ENCODE results near the gene ITLN2. TPM values are rescaled to one million over a fixed set of nuclear protein-coding genes. Genes with fewer than 3 reads are reported as not detected.
"Not testable (repeated sequence)": the region's sequence is repeated elsewhere in the genome, so short reads cannot be mapped to it uniquely, and the experiment has no call there.

The ITLN2 gene
- total RNA-seq, 1 experiment from 2014 or later = 2.4 TPM

DNA sequence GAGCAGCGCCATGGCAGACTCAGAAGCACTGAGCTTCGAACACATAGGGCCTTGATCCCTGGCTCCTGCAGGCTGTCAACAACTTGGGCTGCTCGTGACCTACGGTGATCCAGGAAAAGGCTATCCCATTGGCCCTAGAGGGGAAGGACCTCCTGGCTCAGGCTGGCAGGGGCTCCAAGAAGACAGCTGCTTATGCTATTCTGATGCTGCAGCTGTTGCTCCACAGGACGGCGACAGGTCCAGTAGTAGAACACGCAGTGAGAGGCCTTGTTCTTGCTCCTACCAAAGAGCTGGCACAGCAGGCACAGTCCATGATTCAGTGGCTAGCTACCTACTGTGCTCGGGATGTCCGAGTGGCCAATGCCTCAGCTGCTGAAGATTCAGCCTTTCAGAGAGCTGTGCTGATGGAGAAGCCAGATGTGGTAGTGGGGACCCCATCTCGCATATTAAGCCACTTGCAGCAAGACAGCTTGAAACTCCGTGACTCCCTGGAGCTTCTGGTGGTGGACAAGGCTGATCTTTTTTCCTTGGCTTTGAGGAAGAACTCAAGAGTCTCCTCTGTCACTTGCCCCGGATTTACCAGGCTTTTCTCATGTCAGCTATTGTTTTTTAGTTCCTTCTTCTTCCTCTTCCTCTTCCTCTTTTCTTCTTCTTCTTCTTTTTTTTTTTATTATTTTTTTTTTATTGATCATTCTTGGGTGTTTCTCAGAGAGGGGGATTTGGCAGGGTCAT, 18.9 kb downstream of the ITLN2 start:
- Histone ChIP-seq H3K23me2 (ENCODE audit: insufficient read length, low read depth, low read length, poor library complexity, severe bottlenecking) (no peaks in the 10 kb centered on the region), H3K23ac (ENCODE audit: insufficient read length, low read depth, low read length) (no peak overlapping the region), H2BK5ac (ENCODE audit: insufficient read length, low read length) (no peak overlapping the region), H3K4ac (ENCODE audit: low read depth, low read length) (no peak overlapping the region), H2BK20ac (ENCODE audit: low read depth, low read length, poor library complexity, severe bottlenecking) (no peak overlapping the region), H3K56ac (ENCODE audit: insufficient read length, low read depth, low read length) (no peak overlapping the region), H3K79me1 (ENCODE audit: insufficient read depth, low read depth, low read length, poor library complexity, severe bottlenecking) (no peaks in the 10 kb centered on the region), H4K5ac (ENCODE audit: insufficient read length, low read depth, low read length) (no peak overlapping the region), H3K27ac (ENCODE audit: insufficient read length, low read depth, low read length) (no peak overlapping the region), H2AK5ac (ENCODE audit: insufficient read length, low read length) (no peak overlapping the region), H3K18ac (ENCODE audit: insufficient read length, low read depth, low read length) (no peak overlapping the region), H2BK120ac (ENCODE audit: low read depth, low read length, poor library complexity, severe bottlenecking) (no peak overlapping the region), H3K14ac (ENCODE audit: insufficient read depth, low read length) (no peak overlapping the region), H3K27me3 (ENCODE audit: insufficient read depth, low read length) (no peaks in the 10 kb centered on the region), H3K9ac (ENCODE audit: extremely low read depth, insufficient read length, low read length) (no peak overlapping the region), H2AFZ (ENCODE audit: low read length) (no peak overlapping the region), H2BK12ac (ENCODE audit: insufficient read length, low read depth, low read length) (no peak overlapping the region), H4K20me1 (ENCODE audit: control insufficient read depth, insufficient read depth, insufficient read length) (no peaks in the 10 kb centered on the region), H4K91ac (ENCODE audit: insufficient read length, low read depth, low read length) (no peak overlapping the region), H3K9me3 (ENCODE audit: control insufficient read depth, low read depth, low read length) (no peaks in the 10 kb centered on the region), H3T11ph (ENCODE audit: low read length) (no peak overlapping the region), H3K4me2 (ENCODE audit: insufficient read depth, insufficient read length, low read length) (no peak overlapping the region), H2BK15ac (ENCODE audit: low read depth, low read length) (no peak overlapping the region), H3K79me2 (ENCODE audit: insufficient read depth, low read length) (no peaks in the 10 kb centered on the region), H3K4me1 (ENCODE audit: insufficient read depth, low read length) (no peaks in the 10 kb centered on the region), H4K8ac (replicated peaks; ENCODE audit: insufficient read length, low read depth, low read length) (no peak overlapping the region)
- H3K9me3 Mint-ChIP-seq = peaks cover 10 to 27% of the 10 kb centered on the region in 2 experiments
- peaks cover 2 to 8% (median 3%) of the 10 kb centered on the region in 3 experiments; a peak in 4 of 7 replicates for H3K36me3 Mint-ChIP-seq (ENCODE audit: insufficient read depth in 1 of 3, low read depth in 3 of 3)
- H3K4me3 Mint-ChIP-seq = no peak overlapping the region
- H3K4me1 Mint-ChIP-seq = no peaks in the 10 kb centered on the region
- H3K27me3 Mint-ChIP-seq (ENCODE audit: low read depth) = peaks cover 23% of the 10 kb centered on the region
- TF ChIP-seq, protein P1, sequence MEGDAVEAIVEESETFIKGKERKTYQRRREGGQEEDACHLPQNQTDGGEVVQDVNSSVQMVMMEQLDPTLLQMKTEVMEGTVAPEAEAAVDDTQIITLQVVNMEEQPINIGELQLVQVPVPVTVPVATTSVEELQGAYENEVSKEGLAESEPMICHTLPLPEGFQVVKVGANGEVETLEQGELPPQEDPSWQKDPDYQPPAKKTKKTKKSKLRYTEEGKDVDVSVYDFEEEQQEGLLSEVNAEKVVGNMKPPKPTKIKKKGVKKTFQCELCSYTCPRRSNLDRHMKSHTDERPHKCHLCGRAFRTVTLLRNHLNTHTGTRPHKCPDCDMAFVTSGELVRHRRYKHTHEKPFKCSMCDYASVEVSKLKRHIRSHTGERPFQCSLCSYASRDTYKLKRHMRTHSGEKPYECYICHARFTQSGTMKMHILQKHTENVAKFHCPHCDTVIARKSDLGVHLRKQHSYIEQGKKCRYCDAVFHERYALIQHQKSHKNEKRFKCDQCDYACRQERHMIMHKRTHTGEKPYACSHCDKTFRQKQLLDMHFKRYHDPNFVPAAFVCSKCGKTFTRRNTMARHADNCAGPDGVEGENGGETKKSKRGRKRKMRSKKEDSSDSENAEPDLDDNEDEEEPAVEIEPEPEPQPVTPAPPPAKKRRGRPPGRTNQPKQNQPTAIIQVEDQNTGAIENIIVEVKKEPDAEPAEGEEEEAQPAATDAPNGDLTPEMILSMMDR (conservative IDR thresholded peaks at IDR 0.05) = no peak
- no peak overlapping the region for H3K27ac Mint-ChIP-seq
- no CpG with 5 or more reads among the region's 12 CpGs for WGBS (ENCODE audit: extremely low coverage, insufficient read length, low lambda C conversion rate)
- DNase-seq = no peak

DNA sequence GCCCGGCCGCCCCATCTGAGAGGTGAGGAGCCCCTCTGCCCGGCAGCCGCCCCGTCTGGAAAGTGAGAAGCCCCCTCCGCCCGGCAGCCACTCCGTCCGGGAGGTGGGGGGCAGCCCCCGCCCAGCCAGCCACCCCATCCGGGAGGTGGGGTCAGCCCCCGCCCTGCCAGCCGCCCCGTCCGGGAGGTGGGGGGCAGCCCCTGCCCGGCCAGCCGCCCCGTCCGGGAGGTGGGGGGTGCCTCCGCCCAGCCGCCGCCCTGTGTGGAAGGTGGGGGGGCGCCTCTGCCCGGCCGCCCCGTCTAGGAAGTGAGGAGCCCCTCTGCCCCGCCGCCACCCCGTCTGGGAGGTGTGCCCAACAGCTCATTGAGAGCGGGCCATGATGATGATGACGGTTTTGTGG, 21.3 kb downstream of the ITLN2 start:
- H3K18ac ChIP-seq (ENCODE audit: insufficient read length, low read depth, low read length); H2AFZ ChIP-seq (ENCODE audit: low read length); H3K36me3 Mint-ChIP-seq (ENCODE audit: insufficient read depth in 1 of 3, low read depth in 3 of 3); H3K9me3 ChIP-seq (ENCODE audit: control insufficient read depth, low read depth, low read length); H3K4me1 Mint-ChIP-seq; H4K20me1 ChIP-seq (ENCODE audit: control insufficient read depth, insufficient read depth, insufficient read length); H4K5ac ChIP-seq (ENCODE audit: insufficient read length, low read depth, low read length); H3K79me1 ChIP-seq (ENCODE audit: insufficient read depth, low read depth, low read length, poor library complexity, severe bottlenecking); H3K27me3 ChIP-seq (ENCODE audit: insufficient read depth, low read length); DNase-seq; H3K27ac ChIP-seq (ENCODE audit: insufficient read length, low read depth, low read length); H4K91ac ChIP-seq (ENCODE audit: insufficient read length, low read depth, low read length); H3K79me2 ChIP-seq (ENCODE audit: insufficient read depth, low read length); H3K56ac ChIP-seq (ENCODE audit: insufficient read length, low read depth, low read length); H2BK20ac ChIP-seq (ENCODE audit: low read depth, low read length, poor library complexity, severe bottlenecking); H3T11ph ChIP-seq (ENCODE audit: low read length); H2BK12ac ChIP-seq (ENCODE audit: insufficient read length, low read depth, low read length); H3K4me2 ChIP-seq (ENCODE audit: insufficient read depth, insufficient read length, low read length); H3K23ac ChIP-seq (ENCODE audit: insufficient read length, low read depth, low read length); H2BK5ac ChIP-seq (ENCODE audit: insufficient read length, low read length); H2BK120ac ChIP-seq (ENCODE audit: low read depth, low read length, poor library complexity, severe bottlenecking); H3K4me3 Mint-ChIP-seq; H2BK15ac ChIP-seq (ENCODE audit: low read depth, low read length); H3K9ac ChIP-seq (ENCODE audit: extremely low read depth, insufficient read length, low read length); H4K8ac ChIP-seq (replicated peaks; ENCODE audit: insufficient read length, low read depth, low read length); H3K14ac ChIP-seq (ENCODE audit: insufficient read depth, low read length); H3K4me1 ChIP-seq (ENCODE audit: insufficient read depth, low read length); H2AK5ac ChIP-seq (ENCODE audit: insufficient read length, low read length); H3K27ac Mint-ChIP-seq; H3K4ac ChIP-seq (ENCODE audit: low read depth, low read length); H3K23me2 ChIP-seq (ENCODE audit: insufficient read length, low read depth, low read length, poor library complexity, severe bottlenecking): not testable (repeated sequence)
- H3K27me3 Mint-ChIP-seq (ENCODE audit: low read depth) = peaks cover 14% of the 10 kb centered on the region
- H3K9me3 Mint-ChIP-seq = peaks cover 8 to 27% of the 10 kb centered on the region in 2 experiments
- no CpG with 5 or more reads among the region's 31 CpGs for WGBS (ENCODE audit: extremely low coverage, insufficient read length, low lambda C conversion rate)
